Measurements from ENCODE around the gene CRYBB3. TPM values are rescaled to one million over a fixed set of nuclear protein-coding genes. Genes with fewer than 3 reads are reported as not detected.

The CRYBB3 gene
- total RNA-seq, 1 experiment from 2014 or later, result 0.48 TPM

DNA sequence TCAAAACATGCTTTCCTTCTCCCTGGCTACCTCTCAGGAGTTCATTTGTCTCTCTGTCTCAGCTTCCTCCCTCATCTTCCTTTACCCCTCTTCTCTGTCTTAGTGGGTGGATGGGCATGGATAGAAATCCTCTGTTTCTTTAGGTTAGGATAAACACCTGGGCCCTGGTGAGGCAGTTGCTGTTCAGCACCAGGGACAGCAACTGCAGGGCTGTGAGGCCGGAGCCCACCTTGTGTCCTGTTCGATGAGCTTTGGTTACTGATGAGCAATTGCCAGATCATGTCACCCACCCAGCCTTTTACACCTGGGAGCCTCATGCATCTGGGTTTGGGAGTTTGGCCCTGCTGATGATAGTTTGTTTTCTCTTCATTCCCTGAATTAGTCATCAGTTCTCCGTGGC lies 6.1 kb upstream of the CRYBB3 start (continued):
- TF ChIP-seq, protein P1, sequence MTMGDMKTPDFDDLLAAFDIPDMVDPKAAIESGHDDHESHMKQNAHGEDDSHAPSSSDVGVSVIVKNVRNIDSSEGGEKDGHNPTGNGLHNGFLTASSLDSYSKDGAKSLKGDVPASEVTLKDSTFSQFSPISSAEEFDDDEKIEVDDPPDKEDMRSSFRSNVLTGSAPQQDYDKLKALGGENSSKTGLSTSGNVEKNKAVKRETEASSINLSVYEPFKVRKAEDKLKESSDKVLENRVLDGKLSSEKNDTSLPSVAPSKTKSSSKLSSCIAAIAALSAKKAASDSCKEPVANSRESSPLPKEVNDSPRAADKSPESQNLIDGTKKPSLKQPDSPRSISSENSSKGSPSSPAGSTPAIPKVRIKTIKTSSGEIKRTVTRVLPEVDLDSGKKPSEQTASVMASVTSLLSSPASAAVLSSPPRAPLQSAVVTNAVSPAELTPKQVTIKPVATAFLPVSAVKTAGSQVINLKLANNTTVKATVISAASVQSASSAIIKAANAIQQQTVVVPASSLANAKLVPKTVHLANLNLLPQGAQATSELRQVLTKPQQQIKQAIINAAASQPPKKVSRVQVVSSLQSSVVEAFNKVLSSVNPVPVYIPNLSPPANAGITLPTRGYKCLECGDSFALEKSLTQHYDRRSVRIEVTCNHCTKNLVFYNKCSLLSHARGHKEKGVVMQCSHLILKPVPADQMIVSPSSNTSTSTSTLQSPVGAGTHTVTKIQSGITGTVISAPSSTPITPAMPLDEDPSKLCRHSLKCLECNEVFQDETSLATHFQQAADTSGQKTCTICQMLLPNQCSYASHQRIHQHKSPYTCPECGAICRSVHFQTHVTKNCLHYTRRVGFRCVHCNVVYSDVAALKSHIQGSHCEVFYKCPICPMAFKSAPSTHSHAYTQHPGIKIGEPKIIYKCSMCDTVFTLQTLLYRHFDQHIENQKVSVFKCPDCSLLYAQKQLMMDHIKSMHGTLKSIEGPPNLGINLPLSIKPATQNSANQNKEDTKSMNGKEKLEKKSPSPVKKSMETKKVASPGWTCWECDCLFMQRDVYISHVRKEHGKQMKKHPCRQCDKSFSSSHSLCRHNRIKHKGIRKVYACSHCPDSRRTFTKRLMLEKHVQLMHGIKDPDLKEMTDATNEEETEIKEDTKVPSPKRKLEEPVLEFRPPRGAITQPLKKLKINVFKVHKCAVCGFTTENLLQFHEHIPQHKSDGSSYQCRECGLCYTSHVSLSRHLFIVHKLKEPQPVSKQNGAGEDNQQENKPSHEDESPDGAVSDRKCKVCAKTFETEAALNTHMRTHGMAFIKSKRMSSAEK (CRISPR knock-in tag; IDR thresholded peaks at IDR 0.05; ENCODE audit: borderline replicate concordance), result no peak
- TF ChIP-seq, protein P2, sequence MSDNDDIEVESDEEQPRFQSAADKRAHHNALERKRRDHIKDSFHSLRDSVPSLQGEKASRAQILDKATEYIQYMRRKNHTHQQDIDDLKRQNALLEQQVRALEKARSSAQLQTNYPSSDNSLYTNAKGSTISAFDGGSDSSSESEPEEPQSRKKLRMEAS (CRISPR knock-in tag; IDR thresholded peaks at IDR 0.05), result no peak
- TF ChIP-seq, protein P3, sequence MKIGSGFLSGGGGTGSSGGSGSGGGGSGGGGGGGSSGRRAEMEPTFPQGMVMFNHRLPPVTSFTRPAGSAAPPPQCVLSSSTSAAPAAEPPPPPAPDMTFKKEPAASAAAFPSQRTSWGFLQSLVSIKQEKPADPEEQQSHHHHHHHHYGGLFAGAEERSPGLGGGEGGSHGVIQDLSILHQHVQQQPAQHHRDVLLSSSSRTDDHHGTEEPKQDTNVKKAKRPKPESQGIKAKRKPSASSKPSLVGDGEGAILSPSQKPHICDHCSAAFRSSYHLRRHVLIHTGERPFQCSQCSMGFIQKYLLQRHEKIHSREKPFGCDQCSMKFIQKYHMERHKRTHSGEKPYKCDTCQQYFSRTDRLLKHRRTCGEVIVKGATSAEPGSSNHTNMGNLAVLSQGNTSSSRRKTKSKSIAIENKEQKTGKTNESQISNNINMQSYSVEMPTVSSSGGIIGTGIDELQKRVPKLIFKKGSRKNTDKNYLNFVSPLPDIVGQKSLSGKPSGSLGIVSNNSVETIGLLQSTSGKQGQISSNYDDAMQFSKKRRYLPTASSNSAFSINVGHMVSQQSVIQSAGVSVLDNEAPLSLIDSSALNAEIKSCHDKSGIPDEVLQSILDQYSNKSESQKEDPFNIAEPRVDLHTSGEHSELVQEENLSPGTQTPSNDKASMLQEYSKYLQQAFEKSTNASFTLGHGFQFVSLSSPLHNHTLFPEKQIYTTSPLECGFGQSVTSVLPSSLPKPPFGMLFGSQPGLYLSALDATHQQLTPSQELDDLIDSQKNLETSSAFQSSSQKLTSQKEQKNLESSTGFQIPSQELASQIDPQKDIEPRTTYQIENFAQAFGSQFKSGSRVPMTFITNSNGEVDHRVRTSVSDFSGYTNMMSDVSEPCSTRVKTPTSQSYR (CRISPR knock-in tag; IDR thresholded peaks at IDR 0.05), result 0 out of 2 replicates have a peak, but pooled peaks have one; percentile 19
- TF ChIP-seq SOX15 (CRISPR knock-in tag; IDR thresholded peaks at IDR 0.05) (no peak), FOXJ3 (CRISPR knock-in tag; IDR thresholded peaks at IDR 0.05; ENCODE audit: borderline replicate concordance) (no peak), CREM (CRISPR knock-in tag; IDR thresholded peaks at IDR 0.05) (no peak), JAZF1 (CRISPR knock-in tag; IDR thresholded peaks at IDR 0.05) (no peak), ETV6 (CRISPR knock-in tag; IDR thresholded peaks at IDR 0.05) (no peak), ELF4 (CRISPR knock-in tag; IDR thresholded peaks at IDR 0.05; ENCODE audit: low read depth) (no peak), HMGA2 (CRISPR knock-in tag; IDR thresholded peaks at IDR 0.05) (no peak), ZBTB21 (CRISPR knock-in tag; IDR thresholded peaks at IDR 0.05; ENCODE audit: borderline replicate concordance) (no peak), GABPB1 (CRISPR knock-in tag; IDR thresholded peaks at IDR 0.05) (no peak), SMAD3 (CRISPR knock-in tag; IDR thresholded peaks at IDR 0.05; ENCODE audit: borderline replicate concordance) (peak; percentile 80; the same call in 1 of the 2 replicates)
- TF ChIP-seq, protein P4, sequence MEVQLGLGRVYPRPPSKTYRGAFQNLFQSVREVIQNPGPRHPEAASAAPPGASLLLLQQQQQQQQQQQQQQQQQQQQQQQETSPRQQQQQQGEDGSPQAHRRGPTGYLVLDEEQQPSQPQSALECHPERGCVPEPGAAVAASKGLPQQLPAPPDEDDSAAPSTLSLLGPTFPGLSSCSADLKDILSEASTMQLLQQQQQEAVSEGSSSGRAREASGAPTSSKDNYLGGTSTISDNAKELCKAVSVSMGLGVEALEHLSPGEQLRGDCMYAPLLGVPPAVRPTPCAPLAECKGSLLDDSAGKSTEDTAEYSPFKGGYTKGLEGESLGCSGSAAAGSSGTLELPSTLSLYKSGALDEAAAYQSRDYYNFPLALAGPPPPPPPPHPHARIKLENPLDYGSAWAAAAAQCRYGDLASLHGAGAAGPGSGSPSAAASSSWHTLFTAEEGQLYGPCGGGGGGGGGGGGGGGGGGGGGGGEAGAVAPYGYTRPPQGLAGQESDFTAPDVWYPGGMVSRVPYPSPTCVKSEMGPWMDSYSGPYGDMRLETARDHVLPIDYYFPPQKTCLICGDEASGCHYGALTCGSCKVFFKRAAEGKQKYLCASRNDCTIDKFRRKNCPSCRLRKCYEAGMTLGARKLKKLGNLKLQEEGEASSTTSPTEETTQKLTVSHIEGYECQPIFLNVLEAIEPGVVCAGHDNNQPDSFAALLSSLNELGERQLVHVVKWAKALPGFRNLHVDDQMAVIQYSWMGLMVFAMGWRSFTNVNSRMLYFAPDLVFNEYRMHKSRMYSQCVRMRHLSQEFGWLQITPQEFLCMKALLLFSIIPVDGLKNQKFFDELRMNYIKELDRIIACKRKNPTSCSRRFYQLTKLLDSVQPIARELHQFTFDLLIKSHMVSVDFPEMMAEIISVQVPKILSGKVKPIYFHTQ (CRISPR knock-in tag; IDR thresholded peaks at IDR 0.05), result no peak
- TF ChIP-seq, protein P5, sequence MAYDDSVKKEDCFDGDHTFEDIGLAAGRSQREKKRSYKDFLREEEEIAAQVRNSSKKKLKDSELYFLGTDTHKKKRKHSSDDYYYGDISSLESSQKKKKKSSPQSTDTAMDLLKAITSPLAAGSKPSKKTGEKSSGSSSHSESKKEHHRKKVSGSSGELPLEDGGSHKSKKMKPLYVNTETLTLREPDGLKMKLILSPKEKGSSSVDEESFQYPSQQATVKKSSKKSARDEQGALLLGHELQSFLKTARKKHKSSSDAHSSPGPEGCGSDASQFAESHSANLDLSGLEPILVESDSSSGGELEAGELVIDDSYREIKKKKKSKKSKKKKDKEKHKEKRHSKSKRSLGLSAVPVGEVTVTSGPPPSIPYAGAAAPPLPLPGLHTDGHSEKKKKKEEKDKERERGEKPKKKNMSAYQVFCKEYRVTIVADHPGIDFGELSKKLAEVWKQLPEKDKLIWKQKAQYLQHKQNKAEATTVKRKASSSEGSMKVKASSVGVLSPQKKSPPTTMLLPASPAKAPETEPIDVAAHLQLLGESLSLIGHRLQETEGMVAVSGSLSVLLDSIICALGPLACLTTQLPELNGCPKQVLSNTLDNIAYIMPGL (CRISPR knock-in tag; IDR thresholded peaks at IDR 0.05), result no peak
- TF ChIP-seq, protein P6, sequence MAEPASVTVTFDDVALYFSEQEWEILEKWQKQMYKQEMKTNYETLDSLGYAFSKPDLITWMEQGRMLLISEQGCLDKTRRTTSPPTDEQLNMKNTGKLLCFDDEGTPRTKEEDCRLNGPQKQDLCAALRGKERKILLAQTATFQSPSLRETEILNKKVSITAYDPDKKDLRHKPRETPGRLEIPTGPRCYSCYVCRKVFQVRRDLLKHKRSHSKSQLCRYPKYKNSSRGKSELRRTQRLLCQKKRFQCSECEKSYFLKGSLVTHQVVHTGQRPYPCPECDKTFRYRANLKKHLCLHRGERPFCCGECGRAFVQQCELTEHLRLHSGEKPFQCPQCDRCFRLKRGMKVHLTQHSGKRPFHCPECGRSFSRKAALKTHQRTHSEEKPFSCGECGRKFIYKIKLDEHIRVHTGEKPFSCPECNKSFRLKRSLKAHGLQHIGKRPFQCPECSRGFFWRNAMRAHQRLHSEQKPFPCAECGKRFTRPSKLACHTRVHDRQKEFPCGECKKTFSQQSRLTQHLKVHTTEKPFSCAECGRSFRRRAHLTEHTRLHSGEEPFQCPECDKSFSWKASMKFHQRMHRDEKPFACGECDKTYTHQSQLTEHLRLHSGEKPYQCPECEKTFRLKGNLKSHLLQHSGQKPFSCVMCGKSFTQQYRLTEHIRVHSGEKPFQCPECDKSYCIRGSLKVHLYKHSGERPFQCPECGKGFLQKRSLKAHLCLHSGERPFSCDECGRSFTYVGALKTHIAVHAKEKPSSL (CRISPR knock-in tag; conservative IDR thresholded peaks at IDR 0.05), result no peak
- TF ChIP-seq, protein P7, sequence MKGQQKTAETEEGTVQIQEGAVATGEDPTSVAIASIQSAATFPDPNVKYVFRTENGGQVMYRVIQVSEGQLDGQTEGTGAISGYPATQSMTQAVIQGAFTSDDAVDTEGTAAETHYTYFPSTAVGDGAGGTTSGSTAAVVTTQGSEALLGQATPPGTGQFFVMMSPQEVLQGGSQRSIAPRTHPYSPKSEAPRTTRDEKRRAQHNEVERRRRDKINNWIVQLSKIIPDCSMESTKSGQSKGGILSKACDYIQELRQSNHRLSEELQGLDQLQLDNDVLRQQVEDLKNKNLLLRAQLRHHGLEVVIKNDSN (CRISPR knock-in tag; IDR thresholded peaks at IDR 0.05), result peak; percentile 38; the same call in 1 of the 2 replicates
- TF ChIP-seq, protein P8, sequence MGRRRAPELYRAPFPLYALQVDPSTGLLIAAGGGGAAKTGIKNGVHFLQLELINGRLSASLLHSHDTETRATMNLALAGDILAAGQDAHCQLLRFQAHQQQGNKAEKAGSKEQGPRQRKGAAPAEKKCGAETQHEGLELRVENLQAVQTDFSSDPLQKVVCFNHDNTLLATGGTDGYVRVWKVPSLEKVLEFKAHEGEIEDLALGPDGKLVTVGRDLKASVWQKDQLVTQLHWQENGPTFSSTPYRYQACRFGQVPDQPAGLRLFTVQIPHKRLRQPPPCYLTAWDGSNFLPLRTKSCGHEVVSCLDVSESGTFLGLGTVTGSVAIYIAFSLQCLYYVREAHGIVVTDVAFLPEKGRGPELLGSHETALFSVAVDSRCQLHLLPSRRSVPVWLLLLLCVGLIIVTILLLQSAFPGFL (CRISPR knock-in tag; IDR thresholded peaks at IDR 0.05; ENCODE audit: borderline replicate concordance), result no peak
- TF ChIP-seq, protein P9, sequence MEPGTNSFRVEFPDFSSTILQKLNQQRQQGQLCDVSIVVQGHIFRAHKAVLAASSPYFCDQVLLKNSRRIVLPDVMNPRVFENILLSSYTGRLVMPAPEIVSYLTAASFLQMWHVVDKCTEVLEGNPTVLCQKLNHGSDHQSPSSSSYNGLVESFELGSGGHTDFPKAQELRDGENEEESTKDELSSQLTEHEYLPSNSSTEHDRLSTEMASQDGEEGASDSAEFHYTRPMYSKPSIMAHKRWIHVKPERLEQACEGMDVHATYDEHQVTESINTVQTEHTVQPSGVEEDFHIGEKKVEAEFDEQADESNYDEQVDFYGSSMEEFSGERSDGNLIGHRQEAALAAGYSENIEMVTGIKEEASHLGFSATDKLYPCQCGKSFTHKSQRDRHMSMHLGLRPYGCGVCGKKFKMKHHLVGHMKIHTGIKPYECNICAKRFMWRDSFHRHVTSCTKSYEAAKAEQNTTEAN (CRISPR knock-in tag; IDR thresholded peaks at IDR 0.05), result no peak
- TF ChIP-seq, protein P10, sequence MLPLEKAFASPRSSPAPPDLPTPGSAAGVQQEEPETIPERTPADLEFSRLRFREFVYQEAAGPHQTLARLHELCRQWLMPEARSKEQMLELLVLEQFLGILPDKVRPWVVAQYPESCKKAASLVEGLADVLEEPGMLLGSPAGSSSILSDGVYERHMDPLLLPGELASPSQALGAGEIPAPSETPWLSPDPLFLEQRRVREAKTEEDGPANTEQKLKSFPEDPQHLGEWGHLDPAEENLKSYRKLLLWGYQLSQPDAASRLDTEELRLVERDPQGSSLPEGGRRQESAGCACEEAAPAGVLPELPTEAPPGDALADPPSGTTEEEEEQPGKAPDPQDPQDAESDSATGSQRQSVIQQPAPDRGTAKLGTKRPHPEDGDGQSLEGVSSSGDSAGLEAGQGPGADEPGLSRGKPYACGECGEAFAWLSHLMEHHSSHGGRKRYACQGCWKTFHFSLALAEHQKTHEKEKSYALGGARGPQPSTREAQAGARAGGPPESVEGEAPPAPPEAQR (CRISPR knock-in tag; IDR thresholded peaks at IDR 0.05), result no peak

Measured in WTC11 (cell line).